ENCODE results near the gene SLC22A12. TPM values are rescaled to one million over a fixed set of nuclear protein-coding genes. Genes with fewer than 3 reads are reported as not detected.

Gene SLC22A12
- total RNA-seq: not detected

DNA sequence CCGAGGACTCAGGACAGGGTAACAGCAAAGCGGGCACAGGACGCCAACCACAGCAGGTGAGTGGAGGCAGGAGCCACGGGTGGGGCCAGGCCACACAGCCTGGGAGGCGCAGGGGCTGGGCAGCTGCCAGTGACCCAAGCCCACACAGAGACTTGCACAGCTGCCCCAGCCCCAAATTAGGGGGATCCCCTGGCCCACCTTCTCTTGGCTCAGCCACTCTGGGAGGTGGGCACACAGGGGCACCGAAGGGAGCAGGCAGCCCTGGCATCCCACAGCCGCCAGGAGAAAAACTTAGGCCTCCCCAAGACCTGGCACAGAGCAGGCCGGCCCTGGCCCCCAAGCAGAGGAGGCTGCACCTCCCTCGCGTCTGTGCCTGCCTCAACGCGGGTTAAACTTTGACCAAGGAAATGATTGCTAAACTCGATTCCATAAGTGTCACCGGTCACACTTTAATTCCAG, at the start of gene SLC22A12:
TSS of gene SLC22A12 (plus strand) at position 458 of the 459 bp plus-strand sequence. CDS start 337 bp downstream, outside the sequence.
- no peaks in the 10 kb centered on the region for H3K4me1 ChIP-seq
- peaks cover 6% of the 10 kb centered on the region for H3K9me3 ChIP-seq
- TF ChIP-seq EP300 (IDR thresholded peaks at IDR 0.05): no peak
- no peak for TF ChIP-seq POLR2A (IDR thresholded peaks at IDR 0.05)
- no peak for TF ChIP-seq POLR2AphosphoS5 (IDR thresholded peaks at IDR 0.05)
- no peak for TF ChIP-seq CTCF (IDR thresholded peaks at IDR 0.05)
- WGBS: 77% methylated on average over 10 of the region's 14 CpGs
- H3K27me3 ChIP-seq: peaks cover 7% of the 10 kb centered on the region
- no peaks in the 10 kb centered on the region for H3K36me3 ChIP-seq
- H3K4me3 ChIP-seq: no peak within 1 kb of the TSS
- peak in 1 of 2 donors; percentile 34 for DNase-seq (ENCODE audit: low spot score in 2 of 2)
- H3K27ac ChIP-seq: no peak within 1 kb of the TSS

- no peak for DNase-seq (ENCODE audit: low spot score in 2 of 2)
- Histone ChIP-seq H3K27ac (no peak overlapping the region), H3K9me3 (no peaks in the 10 kb centered on the region), H3K4me1 (peaks cover 16% of the 10 kb centered on the region), H3K27me3 (peaks cover 15% of the 10 kb centered on the region), H3K36me3 (no peaks in the 10 kb centered on the region), H3K4me3 (no peak overlapping the region)
- TF ChIP-seq CTCF (IDR thresholded peaks at IDR 0.05) (no peak), EP300 (IDR thresholded peaks at IDR 0.05) (no peak), POLR2A (IDR thresholded peaks at IDR 0.05) (no peak), POLR2AphosphoS5 (IDR thresholded peaks at IDR 0.05) (no peak)
- WGBS: 43% methylated on average over 30 of the region's 35 CpGs
These were observed 48.6 kb upstream of the SLC22A12 start for GRCh38 chr11:64542172-64543125.

DNA sequence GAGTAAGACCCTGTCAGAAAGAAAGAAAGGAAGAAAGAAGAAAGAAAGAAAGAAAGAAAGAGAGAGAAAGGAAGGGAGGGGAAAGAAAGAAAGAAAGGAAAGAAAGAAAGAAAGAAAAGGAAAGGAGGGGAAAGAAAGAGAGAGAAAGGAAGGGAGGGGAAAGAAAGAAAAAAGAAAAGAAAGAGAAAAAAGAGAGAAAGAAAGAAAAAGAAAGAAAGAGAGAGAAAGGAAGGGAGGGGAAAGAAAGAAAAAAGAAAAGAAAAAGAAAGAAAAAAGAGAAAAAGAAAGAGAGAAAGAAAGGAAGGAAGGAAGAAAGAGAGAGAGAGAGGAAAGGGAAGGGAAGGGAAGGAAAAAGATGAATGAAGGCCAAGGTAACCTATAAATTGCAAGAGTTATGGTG, 47.2 kb upstream of the SLC22A12 start:
- no peaks in the 10 kb centered on the region for H3K36me3 ChIP-seq
- H3K9me3 ChIP-seq: no peaks in the 10 kb centered on the region
- no peak for TF ChIP-seq CTCF (IDR thresholded peaks at IDR 0.05)
- TF ChIP-seq EP300 (IDR thresholded peaks at IDR 0.05): no peak
- no peak for TF ChIP-seq POLR2AphosphoS5 (IDR thresholded peaks at IDR 0.05)
- no peak for TF ChIP-seq POLR2A (IDR thresholded peaks at IDR 0.05)
- H3K4me1 ChIP-seq: peaks cover 16% of the 10 kb centered on the region
- H3K4me3 ChIP-seq: no peak overlapping the region
- H3K27me3 ChIP-seq: peaks cover 10% of the 10 kb centered on the region
- DNase-seq (ENCODE audit: low spot score in 2 of 2): no peak
- no peak overlapping the region for H3K27ac ChIP-seq

DNA sequence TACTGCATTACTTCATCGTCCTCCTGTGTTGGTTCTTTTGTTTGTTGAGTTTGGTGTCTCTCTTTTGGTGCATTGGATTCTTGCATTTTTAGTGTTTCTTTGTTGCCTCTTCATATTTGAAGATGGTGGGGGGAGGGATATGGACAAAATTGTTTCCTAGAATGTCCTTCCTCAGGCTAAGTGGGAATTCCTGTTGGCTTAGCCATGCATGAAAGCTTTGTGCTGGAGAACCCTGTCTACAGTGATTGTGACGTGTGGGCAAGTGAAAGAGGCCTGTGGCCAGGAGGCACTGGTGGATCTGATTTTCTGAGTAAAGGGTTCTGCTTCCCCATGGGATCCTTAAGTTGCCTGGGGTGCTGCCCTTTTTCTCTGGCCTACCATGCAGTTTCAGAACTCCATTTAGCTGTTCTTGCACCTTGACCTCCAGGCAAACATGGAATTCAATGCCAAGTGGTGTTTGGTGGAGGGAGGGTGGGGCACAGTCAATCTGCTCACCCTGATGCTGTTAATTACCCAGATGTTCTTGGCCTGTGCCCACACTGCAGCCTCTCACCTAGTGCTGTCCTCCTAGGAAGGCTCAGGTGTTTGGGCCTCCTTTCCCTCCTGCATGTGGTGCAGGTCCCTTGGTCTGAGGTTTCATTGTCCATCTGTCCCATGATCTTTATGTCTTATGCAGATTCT, 46.3 kb upstream of the SLC22A12 start:
- Histone ChIP-seq H3K27me3 (peaks cover 10% of the 10 kb centered on the region), H3K27ac (no peak overlapping the region), H3K36me3 (no peaks in the 10 kb centered on the region), H3K4me1 (peaks cover 15% of the 10 kb centered on the region), H3K4me3 (no peak overlapping the region), H3K9me3 (no peaks in the 10 kb centered on the region)
- TF ChIP-seq POLR2AphosphoS5 (IDR thresholded peaks at IDR 0.05): no peak
- TF ChIP-seq EP300 (IDR thresholded peaks at IDR 0.05): no peak
- TF ChIP-seq POLR2A (IDR thresholded peaks at IDR 0.05): no peak
- no peak for TF ChIP-seq CTCF (IDR thresholded peaks at IDR 0.05)
- DNase-seq (ENCODE audit: low spot score in 2 of 2): no peak
- WGBS: 87% methylated on average over 2 of the region's 2 CpGs

DNA sequence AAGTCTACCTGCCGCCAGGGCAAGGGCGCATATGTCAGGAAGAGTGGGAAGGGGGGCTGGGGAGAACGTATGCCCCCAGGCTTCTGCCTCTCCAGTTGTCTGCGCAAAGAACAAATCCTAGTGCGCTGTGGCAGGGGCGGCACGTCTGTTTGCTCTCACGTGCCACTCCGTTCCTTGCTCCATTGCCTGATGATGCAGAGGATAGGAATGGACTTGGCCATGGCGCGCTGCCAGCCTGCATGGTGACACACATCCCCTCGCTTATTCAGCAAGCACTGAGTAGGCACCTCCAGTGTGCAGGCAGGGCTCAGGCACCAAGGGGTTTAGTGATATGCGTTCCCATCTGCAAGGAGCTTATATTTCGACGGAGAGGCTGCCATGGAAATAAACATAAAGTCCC, 45.4 kb upstream of the SLC22A12 start:
- H3K4me1 ChIP-seq: peaks cover 12% of the 10 kb centered on the region
- no peak for DNase-seq (ENCODE audit: low spot score in 2 of 2)
- no peaks in the 10 kb centered on the region for H3K9me3 ChIP-seq
- H3K27me3 ChIP-seq: peaks cover 10% of the 10 kb centered on the region
- no peak overlapping the region for H3K4me3 ChIP-seq
- WGBS: 78% methylated on average over 8 of the region's 15 CpGs
- H3K27ac ChIP-seq: no peak overlapping the region
- H3K36me3 ChIP-seq: no peaks in the 10 kb centered on the region
- no peak for TF ChIP-seq EP300 (IDR thresholded peaks at IDR 0.05)
- TF ChIP-seq CTCF (IDR thresholded peaks at IDR 0.05): no peak
- TF ChIP-seq POLR2AphosphoS5 (IDR thresholded peaks at IDR 0.05): no peak
- TF ChIP-seq POLR2A (IDR thresholded peaks at IDR 0.05): no peak

Data from suprapubic skin (tissue), 4 donors.